ENCODE results near the gene JMJD1C. TPM values are rescaled to one million over a fixed set of nuclear protein-coding genes. Genes with fewer than 3 reads are reported as not detected.
"Not testable (repeated sequence)": the region's sequence is repeated elsewhere in the genome, so short reads cannot be mapped to it uniquely, and the experiment has no call there.

Gene JMJD1C
- total and polyA plus RNA-seq, 12 donors: 36.0 to 124 (median 57.2) TPM

GRCh38 chr10:63154546-63155387 is 311.0 kb downstream of the JMJD1C start:
- intact Hi-C loops (cut with DNase I): loop anchor here in 1 of 2 donors (5.0 kb wide), 1 partner anchor 147 kb away; no protein-coding TSS in a partner anchor
- no peak for DNase-seq
- H3K4me1 ChIP-seq (replicated peaks in 1 of 2): peaks cover 3 to 8% of the 10 kb centered on the region in 2 donors
- no peak overlapping the region for H3K27ac ChIP-seq
- WGBS, 4 donors: 78 to 86% (median 84%) methylated on average over 6 of the region's 6 CpGs
- peaks cover 0 to 20% of the 10 kb centered on the region in 2 donors for H3K36me3 ChIP-seq (replicated peaks in 1 of 2)
- no peaks in the 10 kb centered on the region for H3K27me3 ChIP-seq
- TF ChIP-seq POLR2A (IDR thresholded peaks at IDR 0.05) (no peak), CTCF (IDR thresholded peaks at IDR 0.05) (no peak)
- no peak overlapping the region for H3K4me3 ChIP-seq
- no peaks in the 10 kb centered on the region for H3K9me3 ChIP-seq (replicated peaks in 1 of 3)

GRCh38 chr10:63153868-63154545 is 311.8 kb downstream of the JMJD1C start:
- H3K4me3 ChIP-seq; H3K9me3 ChIP-seq (replicated peaks in 1 of 3); H3K27ac ChIP-seq; DNase-seq; H3K4me1 ChIP-seq (replicated peaks in 1 of 2); intact Hi-C loops (cut with DNase I); H3K27me3 ChIP-seq: not testable (repeated sequence)
- WGBS, 4 donors: 86 to 90% (median 90%) methylated on average over 9 of the region's 9 CpGs
- peaks cover 0 to 20% of the 10 kb centered on the region in 2 donors for H3K36me3 ChIP-seq (replicated peaks in 1 of 2)

GRCh38 chr10:63150745-63151144 is 315.0 kb downstream of the JMJD1C start:
- Histone ChIP-seq H3K4me1 (replicated peaks in 1 of 2) (peaks cover 2 to 12% of the 10 kb centered on the region in 2 donors), H3K27ac (no peak overlapping the region), H3K9me3 (replicated peaks in 1 of 3) (no peaks in the 10 kb centered on the region), H3K27me3 (no peaks in the 10 kb centered on the region), H3K4me3 (no peak overlapping the region), H3K36me3 (replicated peaks in 1 of 2) (peaks cover 0 to 20% of the 10 kb centered on the region in 2 donors)
- 95 to 98% (median 96%) methylated on average over 4 of the region's 4 CpGs for WGBS, 4 donors
- TF ChIP-seq POLR2A (IDR thresholded peaks at IDR 0.05): no peak
- DNase-seq: no peak
- intact Hi-C loops (cut with DNase I): no loop called here

- H3K4me1 ChIP-seq (replicated peaks in 1 of 2): peaks cover 0 to 20% of the 10 kb centered on the region in 2 donors
- DNase-seq: no peak
- intact Hi-C loops (cut with DNase I): no loop called here
These were observed 319.3 kb downstream of the JMJD1C start for GRCh38 chr10:63146503-63146902.

More at GRCh38 chr10:63146503-63146902, 319.3 kb downstream of the JMJD1C start:
- peak overlapping the region in 3 of 5 donors; percentile 1 to 22 (median 11) for H3K27ac ChIP-seq
- no peaks in the 10 kb centered on the region for H3K27me3 ChIP-seq
- no peak for TF ChIP-seq CTCF (IDR thresholded peaks at IDR 0.05)
- no peak for TF ChIP-seq POLR2A (IDR thresholded peaks at IDR 0.05)
- H3K4me3 ChIP-seq: no peak overlapping the region
- no peaks in the 10 kb centered on the region for H3K9me3 ChIP-seq (replicated peaks in 1 of 3)
- peaks cover 0 to 6% of the 10 kb centered on the region in 2 donors for H3K36me3 ChIP-seq (replicated peaks in 1 of 2)

Measured in adrenal gland (tissue), 12 donors.